HG03060 (cell line): Measurements from ENCODE around the gene EML3.
"Not testable (repeated sequence)": the region's sequence is repeated elsewhere in the genome, so short reads cannot be mapped to it uniquely, and the experiment has no call there.

ENCODE experiments used
- ATAC-seq: cut with Tn5 transposase; IDR thresholded peaks from one replicate; pipeline ENCODE4 v1.9.1; 2021; ENCODE audit warnings: low read depth, moderate number of reproducible peaks; ENCODE audit not compliant: unreplicated experiment

EML3 gene, protein sequence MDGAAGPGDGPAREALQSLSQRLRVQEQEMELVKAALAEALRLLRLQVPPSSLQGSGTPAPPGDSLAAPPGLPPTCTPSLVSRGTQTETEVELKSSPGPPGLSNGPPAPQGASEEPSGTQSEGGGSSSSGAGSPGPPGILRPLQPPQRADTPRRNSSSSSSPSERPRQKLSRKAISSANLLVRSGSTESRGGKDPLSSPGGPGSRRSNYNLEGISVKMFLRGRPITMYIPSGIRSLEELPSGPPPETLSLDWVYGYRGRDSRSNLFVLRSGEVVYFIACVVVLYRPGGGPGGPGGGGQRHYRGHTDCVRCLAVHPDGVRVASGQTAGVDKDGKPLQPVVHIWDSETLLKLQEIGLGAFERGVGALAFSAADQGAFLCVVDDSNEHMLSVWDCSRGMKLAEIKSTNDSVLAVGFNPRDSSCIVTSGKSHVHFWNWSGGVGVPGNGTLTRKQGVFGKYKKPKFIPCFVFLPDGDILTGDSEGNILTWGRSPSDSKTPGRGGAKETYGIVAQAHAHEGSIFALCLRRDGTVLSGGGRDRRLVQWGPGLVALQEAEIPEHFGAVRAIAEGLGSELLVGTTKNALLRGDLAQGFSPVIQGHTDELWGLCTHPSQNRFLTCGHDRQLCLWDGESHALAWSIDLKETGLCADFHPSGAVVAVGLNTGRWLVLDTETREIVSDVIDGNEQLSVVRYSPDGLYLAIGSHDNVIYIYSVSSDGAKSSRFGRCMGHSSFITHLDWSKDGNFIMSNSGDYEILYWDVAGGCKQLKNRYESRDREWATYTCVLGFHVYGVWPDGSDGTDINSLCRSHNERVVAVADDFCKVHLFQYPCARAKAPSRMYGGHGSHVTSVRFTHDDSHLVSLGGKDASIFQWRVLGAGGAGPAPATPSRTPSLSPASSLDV

DNA sequence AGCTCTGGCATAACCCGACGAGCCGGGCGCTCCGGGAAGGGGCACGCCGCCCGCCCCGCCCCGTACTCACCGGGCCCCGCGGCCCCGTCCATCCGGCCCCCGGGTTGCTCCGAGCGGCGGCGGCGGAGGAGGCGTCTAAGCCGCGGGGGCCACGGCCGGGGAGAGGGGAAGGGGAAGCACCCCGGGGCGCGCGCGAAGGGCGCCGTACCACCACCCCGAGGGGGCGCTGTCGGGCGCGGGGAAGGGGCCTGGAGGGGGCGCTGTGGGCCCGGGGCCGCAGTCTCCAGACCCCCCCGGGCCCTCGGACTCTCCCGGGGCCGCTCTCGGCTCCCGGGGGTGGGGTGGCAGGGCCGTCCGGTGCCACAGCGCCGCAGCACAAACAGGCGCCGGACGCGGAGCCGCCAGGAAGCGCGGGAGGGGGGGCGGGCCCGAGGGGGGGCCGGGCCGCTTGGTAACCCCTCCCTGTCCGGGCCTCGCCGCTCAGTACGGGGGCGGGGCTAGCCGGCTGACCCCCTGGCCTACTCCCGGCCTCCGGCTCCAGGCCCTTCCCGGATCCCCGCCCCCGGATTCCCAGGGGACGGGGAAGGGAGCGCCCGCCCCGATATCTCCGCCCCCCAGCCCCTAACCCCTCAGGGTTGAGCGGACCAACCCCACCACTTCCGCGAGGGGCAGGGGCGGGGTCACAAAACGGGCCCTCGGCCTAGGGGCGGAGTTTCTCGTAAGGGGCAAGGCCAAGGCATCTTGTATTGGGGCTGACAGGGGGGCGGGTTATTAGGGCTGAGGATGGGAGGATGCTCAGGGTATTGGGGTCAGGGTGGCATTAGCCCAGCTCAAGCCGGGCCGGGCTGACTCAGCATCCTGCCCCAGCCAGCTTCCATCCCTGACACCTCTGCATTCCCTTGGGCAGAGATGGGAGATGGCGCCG, at the start of gene EML3, which contains the start of gene ROM1:
Gene EML3, minus strand, starts transcription at position 410 of the 925 bp plus-strand sequence. Its CDS starts 318 bp downstream, at position 92.
Gene ROM1, plus strand, starts transcription at position 892 of the 925 bp plus-strand sequence. Its CDS starts 25 bp downstream, at position 917.
- ATAC-seq, result no peak

DNA sequence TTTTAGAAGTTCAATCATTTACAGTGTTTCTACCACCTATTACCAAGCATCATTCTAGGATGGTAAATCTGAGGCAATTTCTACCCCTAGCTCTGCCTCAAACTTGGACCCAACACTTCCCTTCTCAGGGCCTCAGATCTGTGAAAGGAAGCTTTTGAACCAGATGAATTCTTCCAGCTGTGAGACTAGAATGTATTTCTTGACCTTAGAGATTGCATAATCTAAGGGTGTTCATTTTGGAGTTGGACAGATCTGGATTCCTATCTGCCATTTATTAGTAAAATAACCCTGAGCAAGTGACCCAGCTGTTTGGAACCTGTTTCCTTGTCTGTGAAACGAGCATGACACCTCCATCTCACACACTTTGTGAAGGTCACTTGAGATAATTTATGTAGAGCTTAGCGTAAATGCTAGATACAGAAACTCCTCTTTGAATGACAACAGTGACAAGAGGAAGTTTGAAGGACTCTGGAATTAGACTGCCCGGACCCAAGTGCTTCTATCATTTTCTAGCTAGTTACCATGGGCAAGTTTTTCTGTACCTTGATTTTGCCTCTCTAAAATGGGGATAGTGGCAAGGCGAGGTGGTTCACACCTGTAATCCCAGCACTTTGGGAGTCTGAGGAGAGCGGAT, 44.3 kb upstream of the EML3 start:
- ATAC-seq, result no peak

DNA sequence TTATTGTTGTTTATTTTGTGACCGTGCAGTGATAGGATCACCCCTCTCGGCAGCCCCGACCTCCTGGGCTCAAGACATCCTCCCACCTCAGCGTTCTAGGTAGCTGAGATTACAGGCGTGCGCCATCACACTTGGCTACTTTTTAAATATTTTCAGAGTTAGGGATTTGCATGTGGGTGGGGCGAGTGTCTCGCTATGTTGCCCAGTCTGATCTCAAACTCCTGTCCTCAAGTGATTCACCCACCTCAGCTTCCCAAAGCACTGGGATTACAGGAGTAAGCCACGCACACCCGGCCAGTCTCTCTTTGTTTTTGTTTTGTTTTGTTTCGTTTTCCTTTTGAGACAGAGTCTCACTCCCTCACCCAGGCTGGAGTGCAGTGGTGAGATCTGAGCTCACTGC, 41.7 kb upstream of the EML3 start:
- no peak for ATAC-seq

DNA sequence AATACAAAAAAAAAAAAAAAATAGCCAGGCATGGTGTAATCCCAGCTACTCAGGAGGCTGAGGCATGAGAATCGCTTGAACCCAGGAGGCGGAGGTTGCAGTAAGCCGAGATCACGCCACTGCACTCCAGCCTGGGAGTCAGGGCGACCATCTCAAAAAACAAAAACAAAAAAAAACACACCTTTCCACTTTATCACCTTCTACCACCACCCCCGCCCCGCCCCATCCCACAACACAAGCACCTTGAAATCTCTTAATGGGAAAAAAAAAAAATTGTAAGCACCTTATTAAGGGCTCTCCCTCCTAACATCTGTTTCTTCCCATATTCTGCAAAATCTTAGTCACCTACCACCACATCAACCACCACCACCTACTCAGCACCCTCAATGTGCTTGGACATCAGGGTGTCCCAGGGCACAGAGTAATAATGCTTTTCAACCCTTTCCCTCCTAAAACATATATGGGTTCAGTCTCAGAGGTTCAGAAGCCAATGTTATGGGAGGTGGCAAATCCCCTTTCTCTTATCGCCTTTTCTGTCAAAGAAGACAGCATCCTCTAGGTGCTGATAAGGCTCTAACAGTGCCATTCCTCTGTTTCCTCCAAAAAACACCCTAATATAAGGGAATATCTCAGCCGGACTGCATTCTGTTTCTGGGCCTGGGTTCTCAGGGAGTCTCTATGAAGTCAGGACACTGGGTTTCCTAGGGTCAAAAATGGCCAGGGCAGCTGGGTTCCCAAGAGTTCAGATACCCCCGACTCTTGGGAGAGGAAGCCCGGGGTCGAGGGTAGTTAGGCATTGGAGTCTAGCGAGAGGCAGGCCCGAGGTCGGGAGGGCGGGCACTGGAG, 39.8 kb upstream of the EML3 start:
- peak; percentile 9 for ATAC-seq

DNA sequence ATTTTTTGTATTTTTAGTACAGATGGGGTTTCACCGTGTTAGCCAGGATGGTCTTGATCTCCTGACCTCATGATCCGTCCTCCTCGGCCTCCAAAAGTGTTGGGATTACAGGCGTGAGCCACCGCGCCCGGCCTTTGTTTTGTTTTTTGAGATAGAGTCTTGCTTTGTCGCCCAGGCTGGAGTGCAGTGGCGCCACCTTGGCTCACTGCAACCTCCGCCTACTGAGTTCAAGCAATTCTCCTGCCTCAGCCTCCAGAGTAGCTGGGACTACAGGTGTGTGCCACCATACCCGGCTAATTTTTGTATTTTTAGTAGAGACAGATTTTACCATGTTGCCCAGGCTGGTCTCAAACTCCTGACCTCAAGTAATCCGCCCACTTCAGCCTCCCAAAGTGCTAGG, 37.7 kb upstream of the EML3 start:
- ATAC-seq, result not testable (repeated sequence)

DNA sequence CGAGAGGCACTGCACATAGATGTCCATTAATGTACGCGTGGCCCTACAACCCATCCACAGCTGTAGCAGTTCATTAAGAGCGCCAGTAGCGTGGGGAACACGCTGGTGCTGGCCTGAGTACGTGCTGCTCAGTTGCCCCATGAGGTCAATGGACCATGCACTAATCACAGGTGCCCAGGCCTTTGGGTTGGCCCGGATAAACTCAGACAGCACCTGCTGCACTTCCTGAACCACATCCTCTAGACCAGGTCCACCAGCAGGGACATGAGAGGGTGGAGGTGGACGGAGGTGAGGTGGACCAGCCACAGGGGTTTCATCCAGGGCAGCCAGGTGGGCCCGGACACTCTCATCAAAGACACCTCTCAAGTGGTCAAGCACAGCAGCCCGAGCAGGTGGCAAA, 36.9 kb upstream of the EML3 start:
- ATAC-seq, result no peak

DNA sequence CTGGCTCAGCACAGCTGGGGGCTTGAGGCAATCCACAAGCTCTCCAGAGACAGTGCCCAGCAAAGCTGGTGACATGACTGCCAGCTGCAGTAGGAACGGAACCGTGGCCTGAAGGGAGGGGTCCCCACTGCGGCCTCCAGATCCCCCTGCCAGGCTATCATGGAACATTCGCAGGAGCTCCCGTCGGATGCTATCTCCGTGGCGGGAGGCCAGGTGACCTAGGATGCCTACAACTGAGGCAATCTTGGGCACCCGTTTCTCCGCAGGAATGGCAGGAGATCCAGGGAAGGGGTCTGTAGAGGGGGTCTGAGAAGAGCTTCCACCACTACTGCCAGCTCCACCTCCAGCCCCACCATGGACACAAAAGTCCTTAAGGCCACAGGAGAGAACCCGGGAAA, 36.4 kb upstream of the EML3 start:
- no peak for ATAC-seq

DNA sequence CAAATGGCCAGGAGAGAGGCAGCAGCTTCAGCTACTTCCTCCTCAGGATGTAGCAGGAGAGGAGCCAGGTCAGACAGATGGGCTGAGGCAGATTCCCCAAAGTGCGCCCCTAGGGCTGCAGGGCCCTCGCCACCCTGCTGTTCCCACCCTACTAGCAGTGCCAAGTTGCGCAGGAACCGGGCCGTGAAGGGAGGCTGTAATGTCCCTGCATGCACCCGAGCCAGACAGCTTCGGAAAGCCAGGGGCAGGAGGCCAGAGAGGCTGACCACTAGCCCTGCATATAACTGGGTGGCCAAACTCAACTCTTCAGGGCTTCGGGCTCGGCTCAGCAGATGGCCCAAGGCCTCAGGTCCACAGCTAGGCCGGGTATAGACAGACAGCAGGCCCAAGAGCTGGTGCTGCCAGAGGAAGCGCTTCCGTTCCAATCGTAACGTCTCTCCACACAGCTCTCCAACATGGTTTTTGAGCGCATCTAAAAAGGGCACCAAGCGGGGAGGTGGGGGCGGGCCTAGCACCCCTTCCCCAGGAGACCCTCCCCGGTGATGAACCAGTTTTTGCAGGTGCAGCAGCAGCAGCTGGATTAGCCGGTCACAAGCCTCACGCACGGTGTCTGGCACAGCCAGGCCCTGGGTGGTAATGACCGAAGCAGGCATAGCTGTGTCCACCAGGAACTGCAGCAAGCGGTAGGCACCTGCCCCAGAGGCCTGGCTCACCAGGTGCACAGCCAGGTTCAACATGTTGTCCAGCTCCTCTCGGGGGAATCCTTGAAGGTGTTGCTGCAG, 35.8 kb upstream of the EML3 start:
- no peak for ATAC-seq

DNA sequence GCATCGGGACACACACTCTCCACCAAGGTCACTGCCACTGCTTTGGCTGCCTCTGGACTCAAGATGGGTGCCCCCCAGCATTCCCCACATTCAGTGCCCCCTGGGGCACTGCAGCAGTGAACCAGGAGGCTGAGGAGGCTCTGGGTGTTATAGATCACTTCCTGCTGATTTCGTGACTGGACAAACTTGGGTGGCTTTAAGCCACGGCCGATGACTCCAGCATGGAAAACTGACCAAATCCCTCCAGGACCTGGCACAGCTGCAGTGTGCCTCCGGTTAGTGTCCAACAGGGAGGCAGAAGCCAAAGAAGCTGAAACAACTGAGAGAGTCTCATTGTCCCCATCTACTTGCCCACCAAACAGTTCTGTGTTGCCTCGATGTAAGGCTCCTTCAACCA, 35.0 kb upstream of the EML3 start:
- ATAC-seq, result no peak

DNA sequence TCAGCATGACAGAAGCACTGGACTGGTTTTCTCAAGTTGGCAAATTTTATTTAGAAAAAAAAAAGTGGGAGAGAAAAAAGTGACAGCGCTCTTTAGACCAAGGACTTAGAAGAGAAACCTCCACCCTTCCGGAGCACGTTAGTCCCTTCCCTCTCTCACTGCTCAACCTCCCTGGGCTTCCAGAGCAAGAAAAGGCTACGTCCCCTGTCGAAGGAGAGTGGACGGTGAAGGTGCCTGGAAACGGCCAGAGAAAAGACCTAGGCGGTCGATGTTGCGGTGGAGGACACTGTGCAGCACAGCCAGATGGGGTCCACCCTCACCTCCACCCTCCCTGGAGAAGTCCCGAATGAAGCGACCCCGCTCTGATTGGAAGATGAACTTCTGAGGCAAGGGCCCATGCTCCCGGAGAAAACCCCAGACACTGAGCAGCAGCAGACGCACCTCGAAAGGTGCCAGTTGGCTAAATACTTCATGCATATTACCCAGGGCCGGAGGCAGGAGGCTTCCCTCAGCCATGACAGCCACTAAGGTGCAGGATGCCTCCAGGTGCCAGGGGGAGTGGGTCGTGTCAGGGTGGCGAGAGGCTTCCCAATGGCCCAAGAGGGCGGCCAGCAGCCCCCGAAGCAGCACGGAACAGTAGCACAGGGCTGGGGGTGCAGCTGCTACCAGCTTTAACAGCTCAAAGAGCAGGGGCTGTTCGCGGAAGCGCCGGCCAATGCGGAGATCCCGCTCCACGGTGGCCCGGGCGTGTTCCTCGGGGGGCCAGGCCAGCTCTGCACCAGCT, 34.4 kb upstream of the EML3 start:
- ATAC-seq, result no peak

DNA sequence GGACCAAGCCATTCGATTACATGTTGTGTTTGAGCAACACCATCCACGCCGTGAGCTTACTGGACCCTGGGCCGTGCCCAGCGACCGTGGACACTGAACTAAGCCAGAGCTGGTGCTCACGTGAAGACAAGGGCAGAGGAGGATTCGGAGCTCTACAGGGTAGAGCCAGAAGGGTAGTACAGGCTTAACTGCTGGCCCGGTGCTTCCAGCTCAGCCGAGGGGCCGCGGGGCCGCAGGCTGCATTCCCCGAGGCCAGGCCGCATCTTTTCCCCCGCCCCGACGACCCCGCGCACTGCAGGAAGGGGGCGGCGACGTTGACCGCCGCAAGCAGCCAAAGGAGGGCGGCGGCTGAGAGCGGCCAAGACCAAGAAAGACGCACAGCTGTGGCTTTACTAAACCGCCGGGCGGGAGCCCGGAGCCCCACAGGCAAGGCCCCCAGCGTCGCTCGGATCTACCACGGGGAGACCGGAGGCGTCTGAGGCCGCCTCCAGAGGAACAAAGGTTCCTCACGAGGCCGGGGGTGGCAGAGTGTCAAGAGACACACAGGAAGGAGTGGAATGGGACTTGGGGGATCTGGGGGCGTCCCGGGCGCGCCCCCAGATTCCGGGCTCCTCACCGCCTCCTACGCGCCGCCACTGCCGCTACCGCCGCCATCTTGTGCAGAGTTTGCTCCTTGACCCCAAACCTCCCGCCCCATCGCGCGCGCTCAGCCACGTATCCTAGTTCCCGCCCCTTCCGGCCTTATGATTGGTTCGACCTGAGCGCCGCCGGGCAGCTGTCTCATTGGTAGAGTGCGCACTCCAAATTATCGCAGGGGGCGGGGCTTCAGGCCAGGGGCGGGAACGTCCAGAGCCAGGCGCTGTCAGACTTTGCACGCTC, 33.6 kb upstream of the EML3 start, which contains the start of gene GANAB:
Gene GANAB, minus strand, starts transcription at position 668 of the 879 bp plus-strand sequence. Its CDS starts 14 bp downstream, at position 654.
- peak; percentile 69 for ATAC-seq

DNA sequence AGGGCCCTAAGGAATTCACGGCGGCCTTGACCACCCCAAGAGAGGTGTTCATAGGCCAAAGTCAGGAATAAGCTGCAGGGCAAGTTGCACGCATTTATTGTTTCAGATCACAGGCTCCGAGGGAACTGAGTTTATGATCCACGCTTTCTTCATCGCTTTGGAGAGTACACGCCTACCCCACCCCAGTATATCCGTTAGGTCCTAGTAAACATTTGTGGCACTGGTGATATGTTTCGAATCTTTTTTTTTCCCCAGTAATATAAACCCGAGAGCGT, 33.0 kb upstream of the EML3 start:
- no peak for ATAC-seq

DNA sequence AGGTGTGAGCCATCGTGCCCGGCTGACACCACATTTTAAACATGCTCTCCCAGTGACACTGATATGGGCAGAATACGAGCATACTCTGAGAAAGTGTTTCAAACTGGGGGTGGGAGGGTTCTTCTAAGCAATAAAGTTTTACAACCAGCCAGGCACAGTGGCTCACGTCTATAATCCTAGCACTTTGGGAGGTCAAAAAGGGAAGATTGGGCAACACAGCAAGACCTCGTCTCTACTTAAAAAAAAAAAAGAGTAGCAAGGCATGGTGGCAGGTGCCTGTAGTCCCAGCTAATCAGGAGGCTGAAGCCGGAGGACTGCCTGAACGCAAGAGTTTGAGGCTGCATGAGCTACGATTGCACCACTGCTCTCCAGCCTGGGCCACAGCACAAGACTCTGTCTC, 31.6 kb upstream of the EML3 start:
- no peak for ATAC-seq

DNA sequence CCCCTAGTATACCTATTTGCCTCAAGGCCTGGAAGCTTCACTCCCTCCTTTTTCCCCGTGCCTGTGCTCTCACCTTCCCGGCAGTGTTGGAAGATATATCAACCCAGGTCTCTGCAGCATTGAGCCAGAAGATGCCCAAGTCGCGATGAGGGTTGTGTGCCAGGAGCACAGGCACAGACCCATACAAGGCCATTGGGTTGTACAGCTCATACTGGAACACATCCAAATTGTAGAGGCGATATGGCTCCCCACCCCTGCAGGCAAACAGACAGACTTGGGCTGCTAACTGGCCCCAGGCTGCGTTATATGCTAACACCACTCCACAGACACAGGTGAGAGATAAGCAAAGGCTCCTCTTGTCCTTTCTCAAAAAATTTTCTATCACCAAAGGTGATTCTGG, 19.9 kb upstream of the EML3 start:
- ATAC-seq, result no peak

DNA sequence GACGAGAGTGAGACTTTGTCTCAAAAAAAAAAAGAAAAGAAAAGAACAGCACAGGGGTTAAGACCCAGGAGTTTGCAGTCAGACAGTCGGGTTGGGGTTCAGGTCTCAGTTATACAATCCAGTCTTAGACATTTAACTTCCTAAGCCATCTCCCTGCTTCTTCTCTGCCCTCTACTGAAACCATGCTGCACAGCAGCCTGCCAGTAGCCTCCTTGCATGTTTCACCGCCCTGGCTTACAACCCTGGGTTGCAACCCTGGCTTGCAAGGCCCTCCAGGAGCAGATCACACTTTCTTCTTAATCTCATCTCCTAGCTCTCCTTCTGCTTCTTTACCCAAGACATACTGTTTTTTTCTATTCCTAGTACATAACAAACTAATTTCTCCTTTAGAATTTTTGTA, 15.1 kb upstream of the EML3 start:
- ATAC-seq, result no peak

DNA sequence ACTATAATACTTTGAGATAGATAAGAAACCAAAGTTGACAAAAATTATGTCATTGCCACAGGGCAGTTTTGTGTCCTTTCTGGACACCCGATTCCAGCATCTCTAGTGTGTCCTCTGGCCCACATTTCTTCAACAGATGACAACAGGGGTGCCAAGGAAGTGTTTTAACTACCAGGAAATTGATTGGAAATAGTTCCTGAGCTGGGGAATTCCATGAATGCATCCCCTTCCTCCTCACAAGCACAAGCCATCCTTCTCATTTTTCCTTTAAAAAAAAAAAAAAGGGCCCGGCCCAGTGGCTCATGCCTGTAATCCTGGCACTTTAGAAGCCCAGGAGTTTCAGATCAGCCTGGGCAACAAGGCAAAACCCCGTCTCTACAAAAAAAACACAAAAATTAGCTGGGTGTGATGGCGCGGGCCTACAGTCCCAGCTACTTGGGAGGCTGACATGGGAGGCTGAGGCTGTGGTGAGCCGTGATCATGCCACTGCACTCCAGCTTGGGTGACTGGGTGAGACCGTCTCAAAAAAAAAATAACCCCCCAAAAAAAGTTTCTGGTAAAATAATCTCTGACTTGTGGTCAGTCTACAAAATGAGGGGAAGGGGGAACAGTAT, 10.0 kb upstream of the EML3 start:
- no peak for ATAC-seq
